A549 (cell line): Measurements from ENCODE around the gene ATP8A2.

ENCODE experiments used
- CEBPB ChIP-seq, 2 experiments: fragments of >200 bp in 1 of 2; sonication (Bioruptor Twin) in 1 of 2; formaldehyde crosslinking in 1 of 2; IDR thresholded peaks; 2 replicates each; pipeline ENCODE4 v1.6.1; 2012 to 2016
- CHD2 ChIP-seq: fragments of 150-350 bp; IDR thresholded peaks from 2 replicates; pipeline ENCODE4 v1.6.1; 2014; ENCODE audit warnings: low read length; ENCODE audit not compliant: partially characterized antibody
- CTCF ChIP-seq: fragments of >200 bp; sonication (Bioruptor Twin); formaldehyde crosslinking; IDR thresholded peaks from 3 replicates; pipeline ENCODE4 v1.5.1; 2016
- EP300 ChIP-seq, 2 experiments: fragments of >200 bp; sonication (Bioruptor Twin); formaldehyde crosslinking; IDR thresholded peaks; 2 replicates in 1 of 2; 3 replicates in 1 of 2; pipeline ENCODE4 v1.6.1; 2016 to 2017
- MAFK ChIP-seq: fragments of 450-650 bp; IDR thresholded peaks from 2 replicates; pipeline ENCODE4 v1.6.1; 2014; ENCODE audit not compliant: partially characterized antibody
- MAX ChIP-seq: IDR thresholded peaks from 2 replicates; pipeline ENCODE4 v1.6.1; 2012
- MYC ChIP-seq: IDR thresholded peaks from 2 replicates; pipeline ENCODE4 v1.6.1; 2012; ENCODE audit warnings: mild to moderate bottlenecking, inconsistent platforms, low read length, improper control_type of control experiment, borderline replicate concordance
- POLR2A ChIP-seq: IDR thresholded peaks from 2 replicates; pipeline ENCODE4 v1.6.1; 2012; ENCODE audit warnings: mild to moderate bottlenecking, low read length
- TP53 ChIP-seq: fragments of 250-450 bp; sonication (Bioruptor Pico); IDR thresholded peaks from 2 replicates; pipeline ENCODE4 v1.5.0; 2021; ENCODE audit warnings: mild to moderate bottlenecking, moderate library complexity

GRCh38 chr13:25725104-25725503 is 353.3 kb downstream of the ATP8A2 start:
- TF ChIP-seq CTCF: no peak
- no peak for TF ChIP-seq POLR2A
- no peak for TF ChIP-seq CEBPB (IDR thresholded peaks at IDR 0.05)
- no peak for TF ChIP-seq CHD2
- no peak for TF ChIP-seq MAFK
- TF ChIP-seq TP53 (CRISPR knock-in tag): no peak
- TF ChIP-seq EP300 (IDR thresholded peaks at IDR 0.05): no peak
- TF ChIP-seq MAX: no peak
- no peak for TF ChIP-seq MYC
